ENCODE measurements around the gene PCDH15. TPM values are rescaled to one million over a fixed set of nuclear protein-coding genes. Genes with fewer than 3 reads are reported as not detected.

The PCDH15 gene
- total and polyA plus RNA-seq, 2 experiments from 2014 or later = 0.29 to 0.66 TPM

GRCh38 chr10:54722075-54722474, 79.0 kb downstream of the PCDH15 start:
- ATAC-seq (no peak), DNase-seq (ENCODE audit: low spot score) (no peak)
- Histone ChIP-seq H3K4me3 (no peak overlapping the region), H3K9me2 (ENCODE audit: insufficient read depth) (no peaks in the 10 kb centered on the region), H2AFZ (no peak overlapping the region), H3K79me2 (replicated peaks; ENCODE audit: insufficient read depth) (no peaks in the 10 kb centered on the region), H3F3A (replicated peaks; ENCODE audit: low read depth) (no peaks in the 10 kb centered on the region), H3K27ac (ENCODE audit: low read depth) (no peak overlapping the region), H3K4me1 (ENCODE audit: insufficient read depth) (no peaks in the 10 kb centered on the region), H4K20me1 (replicated peaks; ENCODE audit: insufficient read depth) (no peaks in the 10 kb centered on the region), H3K4me2 (no peak overlapping the region), H3K27me3 (ENCODE audit: insufficient read depth) (no peaks in the 10 kb centered on the region), H3K36me3 (ENCODE audit: insufficient read depth) (no peaks in the 10 kb centered on the region)
- Mint-ChIP-seq H3K4me3 (no peak overlapping the region), H3K27ac (no peak overlapping the region), H3K27me3 (ENCODE audit: insufficient read depth, low read depth, poor library complexity) (no peaks in the 10 kb centered on the region), H3K36me3 (ENCODE audit: low read depth) (peaks cover 5% of the 10 kb centered on the region; the same call in 2 of the 3 replicates), H3K4me1 (no peaks in the 10 kb centered on the region), H3K9me3 (peaks cover 12% of the 10 kb centered on the region; the same call in 2 of the 3 replicates)
- TF ChIP-seq CREB1 (CRISPR knock-in tag; IDR thresholded peaks at IDR 0.05; ENCODE audit: low read depth) = no peak
- no peak for TF ChIP-seq POLR2AphosphoS5 (IDR thresholded peaks at IDR 0.05; ENCODE audit: low read depth)
- TF ChIP-seq ZNF331 (CRISPR knock-in tag; IDR thresholded peaks at IDR 0.05; ENCODE audit: low read depth) = no peak
- no peak for TF ChIP-seq STAT1 (IDR thresholded peaks at IDR 0.05; ENCODE audit: unreplicated experiment)
- TF ChIP-seq ZNF114 (CRISPR knock-in tag; IDR thresholded peaks at IDR 0.05) = no peak
- no peak for TF ChIP-seq JUNB (IDR thresholded peaks at IDR 0.05; ENCODE audit: unreplicated experiment)
- TF ChIP-seq, protein P1, sequence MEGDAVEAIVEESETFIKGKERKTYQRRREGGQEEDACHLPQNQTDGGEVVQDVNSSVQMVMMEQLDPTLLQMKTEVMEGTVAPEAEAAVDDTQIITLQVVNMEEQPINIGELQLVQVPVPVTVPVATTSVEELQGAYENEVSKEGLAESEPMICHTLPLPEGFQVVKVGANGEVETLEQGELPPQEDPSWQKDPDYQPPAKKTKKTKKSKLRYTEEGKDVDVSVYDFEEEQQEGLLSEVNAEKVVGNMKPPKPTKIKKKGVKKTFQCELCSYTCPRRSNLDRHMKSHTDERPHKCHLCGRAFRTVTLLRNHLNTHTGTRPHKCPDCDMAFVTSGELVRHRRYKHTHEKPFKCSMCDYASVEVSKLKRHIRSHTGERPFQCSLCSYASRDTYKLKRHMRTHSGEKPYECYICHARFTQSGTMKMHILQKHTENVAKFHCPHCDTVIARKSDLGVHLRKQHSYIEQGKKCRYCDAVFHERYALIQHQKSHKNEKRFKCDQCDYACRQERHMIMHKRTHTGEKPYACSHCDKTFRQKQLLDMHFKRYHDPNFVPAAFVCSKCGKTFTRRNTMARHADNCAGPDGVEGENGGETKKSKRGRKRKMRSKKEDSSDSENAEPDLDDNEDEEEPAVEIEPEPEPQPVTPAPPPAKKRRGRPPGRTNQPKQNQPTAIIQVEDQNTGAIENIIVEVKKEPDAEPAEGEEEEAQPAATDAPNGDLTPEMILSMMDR (conservative IDR thresholded peaks at IDR 0.05; ENCODE audit: low read depth in 2 of 2) = no peak
- no peak for TF ChIP-seq ETS1 (IDR thresholded peaks at IDR 0.05)
- no peak for TF ChIP-seq NANOG (IDR thresholded peaks at IDR 0.05; ENCODE audit: borderline replicate concordance)
- TF ChIP-seq EZH2phosphoT487 (IDR thresholded peaks at IDR 0.05; ENCODE audit: unreplicated experiment) = no peak
- no peak for TF ChIP-seq REST (IDR thresholded peaks at IDR 0.05; ENCODE audit: unreplicated experiment)
- TF ChIP-seq EZH2 (IDR thresholded peaks at IDR 0.05; ENCODE audit: low read depth, unreplicated experiment) = no peak
- TF ChIP-seq, protein P2, sequence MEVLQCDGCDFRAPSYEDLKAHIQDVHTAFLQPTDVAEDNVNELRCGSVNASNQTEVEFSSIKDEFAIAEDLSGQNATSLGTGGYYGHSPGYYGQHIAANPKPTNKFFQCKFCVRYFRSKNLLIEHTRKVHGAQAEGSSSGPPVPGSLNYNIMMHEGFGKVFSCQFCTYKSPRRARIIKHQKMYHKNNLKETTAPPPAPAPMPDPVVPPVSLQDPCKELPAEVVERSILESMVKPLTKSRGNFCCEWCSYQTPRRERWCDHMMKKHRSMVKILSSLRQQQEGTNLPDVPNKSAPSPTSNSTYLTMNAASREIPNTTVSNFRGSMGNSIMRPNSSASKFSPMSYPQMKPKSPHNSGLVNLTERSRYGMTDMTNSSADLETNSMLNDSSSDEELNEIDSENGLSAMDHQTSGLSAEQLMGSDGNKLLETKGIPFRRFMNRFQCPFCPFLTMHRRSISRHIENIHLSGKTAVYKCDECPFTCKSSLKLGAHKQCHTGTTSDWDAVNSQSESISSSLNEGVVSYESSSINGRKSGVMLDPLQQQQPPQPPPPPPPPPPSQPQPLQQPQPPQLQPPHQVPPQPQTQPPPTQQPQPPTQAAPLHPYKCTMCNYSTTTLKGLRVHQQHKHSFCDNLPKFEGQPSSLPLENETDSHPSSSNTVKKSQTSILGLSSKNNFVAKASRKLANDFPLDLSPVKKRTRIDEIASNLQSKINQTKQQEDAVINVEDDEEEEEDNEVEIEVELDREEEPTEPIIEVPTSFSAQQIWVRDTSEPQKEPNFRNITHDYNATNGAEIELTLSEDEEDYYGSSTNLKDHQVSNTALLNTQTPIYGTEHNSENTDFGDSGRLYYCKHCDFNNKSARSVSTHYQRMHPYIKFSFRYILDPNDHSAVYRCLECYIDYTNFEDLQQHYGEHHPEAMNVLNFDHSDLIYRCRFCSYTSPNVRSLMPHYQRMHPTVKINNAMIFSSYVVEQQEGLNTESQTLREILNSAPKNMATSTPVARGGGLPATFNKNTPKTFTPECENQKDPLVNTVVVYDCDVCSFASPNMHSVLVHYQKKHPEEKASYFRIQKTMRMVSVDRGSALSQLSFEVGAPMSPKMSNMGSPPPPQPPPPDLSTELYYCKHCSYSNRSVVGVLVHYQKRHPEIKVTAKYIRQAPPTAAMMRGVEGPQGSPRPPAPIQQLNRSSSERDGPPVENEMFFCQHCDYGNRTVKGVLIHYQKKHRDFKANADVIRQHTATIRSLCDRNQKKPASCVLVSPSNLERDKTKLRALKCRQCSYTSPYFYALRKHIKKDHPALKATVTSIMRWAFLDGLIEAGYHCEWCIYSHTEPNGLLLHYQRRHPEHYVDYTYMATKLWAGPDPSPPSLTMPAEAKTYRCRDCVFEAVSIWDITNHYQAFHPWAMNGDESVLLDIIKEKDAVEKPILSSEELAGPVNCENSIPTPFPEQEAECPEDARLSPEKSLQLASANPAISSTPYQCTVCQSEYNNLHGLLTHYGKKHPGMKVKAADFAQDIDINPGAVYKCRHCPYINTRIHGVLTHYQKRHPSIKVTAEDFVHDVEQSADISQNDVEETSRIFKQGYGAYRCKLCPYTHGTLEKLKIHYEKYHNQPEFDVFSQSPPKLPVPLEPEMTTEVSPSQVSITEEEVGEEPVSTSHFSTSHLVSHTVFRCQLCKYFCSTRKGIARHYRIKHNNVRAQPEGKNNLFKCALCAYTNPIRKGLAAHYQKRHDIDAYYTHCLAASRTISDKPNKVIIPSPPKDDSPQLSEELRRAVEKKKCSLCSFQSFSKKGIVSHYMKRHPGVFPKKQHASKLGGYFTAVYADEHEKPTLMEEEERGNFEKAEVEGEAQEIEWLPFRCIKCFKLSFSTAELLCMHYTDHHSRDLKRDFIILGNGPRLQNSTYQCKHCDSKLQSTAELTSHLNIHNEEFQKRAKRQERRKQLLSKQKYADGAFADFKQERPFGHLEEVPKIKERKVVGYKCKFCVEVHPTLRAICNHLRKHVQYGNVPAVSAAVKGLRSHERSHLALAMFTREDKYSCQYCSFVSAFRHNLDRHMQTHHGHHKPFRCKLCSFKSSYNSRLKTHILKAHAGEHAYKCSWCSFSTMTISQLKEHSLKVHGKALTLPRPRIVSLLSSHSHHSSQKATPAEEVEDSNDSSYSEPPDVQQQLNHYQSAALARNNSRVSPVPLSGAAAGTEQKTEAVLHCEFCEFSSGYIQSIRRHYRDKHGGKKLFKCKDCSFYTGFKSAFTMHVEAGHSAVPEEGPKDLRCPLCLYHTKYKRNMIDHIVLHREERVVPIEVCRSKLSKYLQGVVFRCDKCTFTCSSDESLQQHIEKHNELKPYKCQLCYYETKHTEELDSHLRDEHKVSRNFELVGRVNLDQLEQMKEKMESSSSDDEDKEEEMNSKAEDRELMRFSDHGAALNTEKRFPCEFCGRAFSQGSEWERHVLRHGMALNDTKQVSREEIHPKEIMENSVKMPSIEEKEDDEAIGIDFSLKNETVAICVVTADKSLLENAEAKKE (CRISPR knock-in tag; IDR thresholded peaks at IDR 0.05) = no peak
